GM12865 (cell line): ENCODE measurements around the gene SIX6.

Source experiments
- DNase-seq: peaks from one replicate; pipeline ENCODE4 v3.0.0; 2010; ENCODE audit warnings: low read depth
- H3K4me3 ChIP-seq: 2 replicates; pipeline ENCODE4 v1.5.1; 2011; ENCODE audit warnings: mild to moderate bottlenecking, low read depth, low read length, control low read depth
- CTCF ChIP-seq: IDR thresholded peaks from 2 replicates; pipeline ENCODE4 v1.5.1; 2011; ENCODE audit warnings: low read length, control low read depth, low read depth, inconsistent platforms; ENCODE audit not compliant: insufficient read depth; ENCODE audit errors: missing control alignments

The SIX6 gene

GRCh38 chr14:60561845-60562746 is 53.1 kb downstream of the SIX6 start:
- TF ChIP-seq CTCF = peak; percentile 75
- peak; percentile 81 for DNase-seq
- no peak overlapping the region for H3K4me3 ChIP-seq
